ENCODE data around the gene COBL. TPM values are rescaled to one million over a fixed set of nuclear protein-coding genes. Genes with fewer than 3 reads are reported as not detected.
A peak's percentile ranks its signal among the peaks of the same experiment; 100 is the strongest.

Gene COBL
- total and polyA plus RNA-seq, 9 of the 15 experiments (the other 6 are each of a cell fraction or from before 2014, with no cell fraction given) = 0.01 to 2.4 (median 0.09) TPM; not detected in 3

DNA sequence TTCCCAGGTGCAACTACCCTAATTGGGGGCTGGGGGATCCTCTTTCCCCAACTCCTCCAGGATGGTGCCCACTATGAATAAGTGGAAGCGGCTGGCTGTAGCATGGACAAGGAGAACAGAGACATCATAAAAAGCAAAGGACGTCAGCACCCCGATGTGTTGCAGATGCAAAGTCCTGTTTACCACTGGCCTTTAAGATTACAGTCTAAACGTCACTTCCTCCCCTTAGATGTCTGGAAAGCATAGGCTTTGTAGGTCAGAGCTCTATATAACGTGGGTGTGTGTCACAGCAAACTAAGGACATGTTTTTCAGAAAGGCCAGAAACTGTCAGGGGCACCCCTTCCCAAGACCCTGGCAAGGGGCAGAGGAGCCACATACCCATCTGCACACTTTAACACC, 7.9 kb downstream of the COBL start:
- BruUV-seq (replicated peaks) = no TSS peak
- Histone ChIP-seq H3K27me3 (ENCODE audit: control insufficient read depth in 2 of 2, insufficient read depth in 2 of 2, low read length in 2 of 2) (peaks cover 24 to 40% of the 10 kb centered on the region in 2 experiments), H3K36me3 (ENCODE audit: control insufficient read depth, insufficient read depth, low read length) (no peaks in the 10 kb centered on the region), H3K4me2 (ENCODE audit: insufficient read depth, low read length) (no peak overlapping the region), H3K4me3 (no peak overlapping the region), H4K20me1 (replicated peaks; ENCODE audit: control insufficient read depth, insufficient read depth, low read length) (no peaks in the 10 kb centered on the region; the same call in 1 of the 2 replicates), H2AFZ (ENCODE audit: low read depth, low read length) (no peak overlapping the region), H3K79me2 (ENCODE audit: control insufficient read depth, insufficient read depth, low read length) (no peaks in the 10 kb centered on the region), H3K9ac (ENCODE audit: insufficient read depth in 1 of 2, low read depth in 2 of 2, low read length in 2 of 2) (no peak overlapping the region), H3K27ac (ENCODE audit: extremely low read depth, low read depth, low read length) (no peak overlapping the region), H3K9me1 (ENCODE audit: control insufficient read depth, insufficient read depth, low read length) (no peaks in the 10 kb centered on the region), H3K9me3 (replicated peaks; ENCODE audit: control insufficient read depth, insufficient read depth, low read depth, low read length) (no peaks in the 10 kb centered on the region), H3K4me1 (replicated peaks in 1 of 2; ENCODE audit: control insufficient read depth in 2 of 2, insufficient read depth in 2 of 2, low read length in 2 of 2) (no peaks in the 10 kb centered on the region)
- ATAC-seq (no peak), DNase-seq (ENCODE audit: extremely low read depth in 1 of 4, low spot score in 3 of 4) (no peak), FAIRE-seq (no peak)
- intact Hi-C loops (cut with micrococcal nuclease) = no loop called here
- WGBS (ENCODE audit: insufficient coverage, low coverage, missing lambda C conversion rate) = 0% methylated on average over 5 of the region's 5 CpGs
- POLR2A ChIA-PET = no interaction called here
- CTCF ChIA-PET (ENCODE audit: low intra/inter-chr PET ratio) = no interaction called here
- TF ChIP-seq ZNF436 (CRISPR knock-in tag; IDR thresholded peaks at IDR 0.05) (no peak), GABPB1 (CRISPR knock-in tag; IDR thresholded peaks at IDR 0.05) (peak; percentile 73; the same call in 1 of the 2 replicates), BMI1 (IDR thresholded peaks at IDR 0.05; ENCODE audit: low read length) (no peak), FOXP1 (CRISPR knock-in tag; IDR thresholded peaks at IDR 0.05) (0 out of 2 replicates have a peak, but pooled peaks have one; percentile 40)
- in situ Hi-C loops (cut with MboI) = no loop called here

GRCh38 chr7:51308265-51308664, 8.3 kb downstream of the COBL start:
- no peak overlapping the region for H3K4me3 ChIP-seq
- TF ChIP-seq KLF6 (CRISPR knock-in tag; IDR thresholded peaks at IDR 0.05; ENCODE audit: borderline replicate concordance) (no peak), MYC (IDR thresholded peaks at IDR 0.05; ENCODE audit: low read depth, low read length) (no peak), MYC (CRISPR knock-in tag; IDR thresholded peaks at IDR 0.05; ENCODE audit: borderline replicate concordance, low read depth) (no peak), COPS2 (conservative IDR thresholded peaks at IDR 0.05) (no peak), JUNB (CRISPR knock-in tag; conservative IDR thresholded peaks at IDR 0.05) (no peak), ZBTB1 (CRISPR knock-in tag; IDR thresholded peaks at IDR 0.05; ENCODE audit: borderline replicate concordance, low read depth) (no peak), KLF1 (tag; IDR thresholded peaks at IDR 0.05) (no peak), TARDBP (IDR thresholded peaks at IDR 0.05) (no peak), RREB1 (CRISPR knock-in tag; IDR thresholded peaks at IDR 0.05) (no peak)

More at GRCh38 chr7:51308265-51308664, 8.3 kb downstream of the COBL start:
- Histone ChIP-seq H3K4me1 (replicated peaks in 1 of 2; ENCODE audit: control insufficient read depth in 2 of 2, insufficient read depth in 2 of 2, low read length in 2 of 2) (no peaks in the 10 kb centered on the region), H3K27me3 (ENCODE audit: control insufficient read depth in 2 of 2, insufficient read depth in 2 of 2, low read length in 2 of 2) (peaks cover 22 to 42% of the 10 kb centered on the region in 2 experiments), H2AFZ (ENCODE audit: low read depth, low read length) (no peak overlapping the region), H3K4me2 (ENCODE audit: insufficient read depth, low read length) (no peak overlapping the region), H3K9me3 (replicated peaks; ENCODE audit: control insufficient read depth, insufficient read depth, low read depth, low read length) (no peaks in the 10 kb centered on the region), H3K9me1 (ENCODE audit: control insufficient read depth, insufficient read depth, low read length) (no peaks in the 10 kb centered on the region), H3K27ac (ENCODE audit: extremely low read depth, low read depth, low read length) (no peak overlapping the region), H3K79me2 (ENCODE audit: control insufficient read depth, insufficient read depth, low read length) (no peaks in the 10 kb centered on the region), H3K9ac (ENCODE audit: insufficient read depth in 1 of 2, low read depth in 2 of 2, low read length in 2 of 2) (no peak overlapping the region), H3K36me3 (ENCODE audit: control insufficient read depth, insufficient read depth, low read length) (no peaks in the 10 kb centered on the region), H4K20me1 (replicated peaks; ENCODE audit: control insufficient read depth, insufficient read depth, low read length) (no peaks in the 10 kb centered on the region; the same call in 1 of the 2 replicates)
- intact Hi-C loops (cut with micrococcal nuclease) = no loop called here
- no TSS peak for BruUV-seq (replicated peaks)
- DNase-seq (ENCODE audit: extremely low read depth in 1 of 4, low spot score in 3 of 4) = no peak
- ATAC-seq = no peak
- CTCF ChIA-PET (ENCODE audit: low intra/inter-chr PET ratio) = no interaction called here
- POLR2A ChIA-PET = interaction anchor here (0.5 kb wide), 1 partner anchor 282 kb away, joined by 3 read pairs; no protein-coding TSS in a partner anchor
- in situ Hi-C loops (cut with MboI) = no loop called here
- 3% methylated on average over 4 of the region's 4 CpGs for WGBS (ENCODE audit: insufficient coverage, low coverage, missing lambda C conversion rate)
- no peak for FAIRE-seq
